ENCODE data around the gene SMYD4.
"Not testable (repeated sequence)": the region's sequence is repeated elsewhere in the genome, so short reads cannot be mapped to it uniquely, and the experiment has no call there.

The SMYD4 gene

GRCh38 chr17:1820528-1821252, 9.0 kb downstream of the SMYD4 start:
- DNase-seq (ENCODE audit: low spot score): peak; percentile 30

GRCh38 chr17:1813088-1813487, 16.6 kb downstream of the SMYD4 start:
- DNase-seq (ENCODE audit: low spot score): no peak

GRCh38 chr17:1810450-1811103, 19.1 kb downstream of the SMYD4 start:
- DNase-seq (ENCODE audit: low spot score): no peak

- DNase-seq (ENCODE audit: low spot score): not testable (repeated sequence)
Observed at GRCh38 chr17:1809815-1810214, 19.9 kb downstream of the SMYD4 start.

- DNase-seq (ENCODE audit: low spot score): no peak
Observed at GRCh38 chr17:1808644-1809043, 21.1 kb downstream of the SMYD4 start.

GRCh38 chr17:1807890-1808289, 21.8 kb downstream of the SMYD4 start:
- DNase-seq (ENCODE audit: low spot score): no peak

- DNase-seq (ENCODE audit: low spot score): no peak
Observed at GRCh38 chr17:1803280-1803679, 26.4 kb downstream of the SMYD4 start.

GRCh38 chr17:1802429-1802828, 27.3 kb downstream of the SMYD4 start:
- no peak for DNase-seq (ENCODE audit: low spot score)

- DNase-seq (ENCODE audit: low spot score): no peak
Observed at GRCh38 chr17:1800712-1801111, 29.0 kb downstream of the SMYD4 start.

- no peak for DNase-seq (ENCODE audit: low spot score)
Observed at GRCh38 chr17:1800240-1800639, 29.5 kb downstream of the SMYD4 start.

- not testable (repeated sequence) for DNase-seq (ENCODE audit: low spot score)
Observed at GRCh38 chr17:1797846-1798245, 31.9 kb downstream of the SMYD4 start.

GRCh38 chr17:1797323-1797722, 32.4 kb downstream of the SMYD4 start:
- no peak for DNase-seq (ENCODE audit: low spot score)

- DNase-seq (ENCODE audit: low spot score): no peak
Observed at GRCh38 chr17:1796800-1797199, 32.9 kb downstream of the SMYD4 start.

- DNase-seq (ENCODE audit: low spot score): no peak
Observed at GRCh38 chr17:1793447-1793806, 36.3 kb downstream of the SMYD4 start.

- no peak for DNase-seq (ENCODE audit: low spot score)
Observed at GRCh38 chr17:1792495-1793446, 36.9 kb downstream of the SMYD4 start.

GRCh38 chr17:1789936-1790335, 39.8 kb downstream of the SMYD4 start:
- no peak for DNase-seq (ENCODE audit: low spot score)

GRCh38 chr17:1787301-1787902, 42.3 kb downstream of the SMYD4 start:
- no peak for DNase-seq (ENCODE audit: low spot score)

- no peak for DNase-seq (ENCODE audit: low spot score)
Observed at GRCh38 chr17:1786708-1787107, 43.0 kb downstream of the SMYD4 start.

- no peak for DNase-seq (ENCODE audit: low spot score)
Observed at GRCh38 chr17:1785930-1786329, 43.8 kb downstream of the SMYD4 start.

- peak; percentile 25 for DNase-seq (ENCODE audit: low spot score)
Observed at GRCh38 chr17:1783834-1784611, 45.7 kb downstream of the SMYD4 start.

GRCh38 chr17:1783271-1783670, 46.4 kb downstream of the SMYD4 start:
- no peak for DNase-seq (ENCODE audit: low spot score)

GRCh38 chr17:1782171-1782567, 47.5 kb downstream of the SMYD4 start:
- DNase-seq (ENCODE audit: low spot score): no peak

All from NAMALWA (cell line).